ENCODE results near the gene SUMO3. TPM values are rescaled to one million over a fixed set of nuclear protein-coding genes. Genes with fewer than 3 reads are reported as not detected.

SUMO3 gene
- total RNA-seq, 2 donors from 2014 or later = 66.5 to 66.9 TPM

DNA sequence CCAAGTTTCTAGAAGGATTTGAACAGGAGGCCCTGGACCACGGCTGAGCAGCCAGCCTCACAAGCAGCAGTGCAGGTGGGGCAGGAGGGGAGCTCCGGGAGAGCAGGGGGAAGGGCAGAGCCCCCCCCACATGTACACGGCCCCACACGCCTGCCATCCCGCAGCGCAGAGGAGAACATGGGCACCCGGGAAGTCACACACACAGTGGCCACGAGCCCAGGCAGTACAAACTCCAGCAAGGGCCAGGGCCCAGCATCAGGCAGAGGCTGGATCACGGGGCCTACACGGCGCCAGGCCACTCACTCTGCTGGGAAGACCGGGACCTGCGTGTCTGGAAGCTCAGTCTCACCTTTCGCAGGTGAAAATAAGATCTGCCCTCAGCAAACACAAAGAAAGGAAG, 5.2 kb downstream of the SUMO3 start:
- no peaks in the 10 kb centered on the region for H3K27me3 ChIP-seq (replicated peaks; ENCODE audit: insufficient read depth)
- H3K36me3 ChIP-seq = peaks cover 24% of the 10 kb centered on the region
- H3K9me3 ChIP-seq = no peaks in the 10 kb centered on the region
- H3K4me3 ChIP-seq = no peak overlapping the region
- peaks cover 6 to 11% of the 10 kb centered on the region in 2 donors for H3K4me1 ChIP-seq (ENCODE audit: control insufficient read depth in 1 of 2, low read depth in 2 of 2)
- H3K27ac ChIP-seq = no peak overlapping the region
- TF ChIP-seq, protein P1, sequence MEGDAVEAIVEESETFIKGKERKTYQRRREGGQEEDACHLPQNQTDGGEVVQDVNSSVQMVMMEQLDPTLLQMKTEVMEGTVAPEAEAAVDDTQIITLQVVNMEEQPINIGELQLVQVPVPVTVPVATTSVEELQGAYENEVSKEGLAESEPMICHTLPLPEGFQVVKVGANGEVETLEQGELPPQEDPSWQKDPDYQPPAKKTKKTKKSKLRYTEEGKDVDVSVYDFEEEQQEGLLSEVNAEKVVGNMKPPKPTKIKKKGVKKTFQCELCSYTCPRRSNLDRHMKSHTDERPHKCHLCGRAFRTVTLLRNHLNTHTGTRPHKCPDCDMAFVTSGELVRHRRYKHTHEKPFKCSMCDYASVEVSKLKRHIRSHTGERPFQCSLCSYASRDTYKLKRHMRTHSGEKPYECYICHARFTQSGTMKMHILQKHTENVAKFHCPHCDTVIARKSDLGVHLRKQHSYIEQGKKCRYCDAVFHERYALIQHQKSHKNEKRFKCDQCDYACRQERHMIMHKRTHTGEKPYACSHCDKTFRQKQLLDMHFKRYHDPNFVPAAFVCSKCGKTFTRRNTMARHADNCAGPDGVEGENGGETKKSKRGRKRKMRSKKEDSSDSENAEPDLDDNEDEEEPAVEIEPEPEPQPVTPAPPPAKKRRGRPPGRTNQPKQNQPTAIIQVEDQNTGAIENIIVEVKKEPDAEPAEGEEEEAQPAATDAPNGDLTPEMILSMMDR (IDR thresholded peaks at IDR 0.05) = no peak
- no peak for DNase-seq (ENCODE audit: low spot score)
- no peak for ATAC-seq (ENCODE audit: insufficient number of reproducible peaks, low FRiP score, low read depth)

DNA sequence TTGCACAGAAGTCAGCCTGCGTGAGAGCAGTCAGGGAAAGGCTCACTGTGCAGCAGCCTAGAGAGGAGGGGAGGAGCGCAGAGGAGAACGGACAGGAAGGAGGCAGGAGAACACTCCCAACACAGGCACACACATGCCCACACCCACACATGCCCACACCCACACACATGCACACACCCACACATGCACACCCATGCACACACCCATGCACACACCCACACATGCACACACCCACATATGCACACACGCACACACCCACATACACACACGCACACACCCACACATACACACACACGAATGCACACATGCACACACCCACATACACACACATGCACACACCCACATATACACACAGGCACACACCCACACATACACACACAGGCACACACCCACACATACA, 7.1 kb downstream of the SUMO3 start:
- TF ChIP-seq, protein P1 (IDR thresholded peaks at IDR 0.05) = no peak
- no peaks in the 10 kb centered on the region for H3K4me1 ChIP-seq (ENCODE audit: control insufficient read depth in 1 of 2, low read depth in 2 of 2)
- no peaks in the 10 kb centered on the region for H3K9me3 ChIP-seq
- ATAC-seq (ENCODE audit: insufficient number of reproducible peaks, low FRiP score, low read depth) = no peak
- H3K27ac ChIP-seq = no peak overlapping the region
- no peak for DNase-seq (ENCODE audit: low spot score)
- H3K36me3 ChIP-seq = peaks cover 38% of the 10 kb centered on the region
- no peaks in the 10 kb centered on the region for H3K27me3 ChIP-seq (replicated peaks; ENCODE audit: insufficient read depth)
- no peak overlapping the region for H3K4me3 ChIP-seq

DNA sequence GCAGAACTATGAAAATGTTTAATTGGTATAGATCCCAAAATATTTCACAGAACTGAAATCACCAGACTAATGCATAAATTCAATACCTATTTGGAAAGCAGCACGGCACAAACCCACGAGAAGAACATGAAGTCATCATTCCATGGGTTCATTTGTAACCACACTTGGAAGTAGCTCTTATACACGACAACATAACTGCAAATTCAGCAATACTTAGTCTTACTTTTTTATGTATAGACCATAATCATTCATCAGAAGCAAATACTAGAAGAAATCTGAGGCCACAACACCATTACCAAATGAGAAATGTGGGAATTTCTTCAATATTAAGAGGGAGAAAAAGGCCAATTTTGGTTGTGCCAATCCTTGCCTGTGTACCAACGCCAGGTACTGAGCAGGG, 12.0 kb downstream of the SUMO3 start:
- H3K36me3 ChIP-seq = peaks cover 41% of the 10 kb centered on the region
- H3K4me3 ChIP-seq = no peak overlapping the region
- no peak for DNase-seq (ENCODE audit: low spot score)
- no peak for ATAC-seq (ENCODE audit: insufficient number of reproducible peaks, low FRiP score, low read depth)
- H3K9me3 ChIP-seq = no peaks in the 10 kb centered on the region
- no peaks in the 10 kb centered on the region for H3K27me3 ChIP-seq (replicated peaks; ENCODE audit: insufficient read depth)
- no peak overlapping the region for H3K27ac ChIP-seq
- TF ChIP-seq, protein P1 (IDR thresholded peaks at IDR 0.05) = no peak
- peaks cover 7 to 10% of the 10 kb centered on the region in 2 donors for H3K4me1 ChIP-seq (ENCODE audit: control insufficient read depth in 1 of 2, low read depth in 2 of 2)

DNA sequence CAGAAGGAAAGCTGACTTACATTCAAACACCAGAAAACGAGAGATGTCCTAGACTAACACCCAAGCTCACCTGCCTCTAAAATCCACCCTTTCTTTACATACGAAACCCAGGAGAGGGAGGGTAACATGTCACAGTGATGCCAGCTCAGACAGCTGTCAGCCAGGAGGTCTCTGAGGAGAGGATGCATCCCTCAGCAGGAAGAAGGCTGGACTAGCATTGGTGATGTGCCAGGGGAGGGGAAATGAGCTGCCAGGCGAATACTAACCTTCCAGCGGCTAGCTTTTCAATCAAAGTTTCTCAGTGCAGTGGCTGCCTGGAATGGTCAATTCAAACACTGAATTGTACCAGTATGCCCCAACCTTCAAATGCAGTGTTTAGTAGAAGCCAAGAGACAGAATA, 12.6 kb downstream of the SUMO3 start:
- Histone ChIP-seq H3K27me3 (replicated peaks; ENCODE audit: insufficient read depth) (no peaks in the 10 kb centered on the region), H3K27ac (no peak overlapping the region), H3K4me3 (no peak overlapping the region), H3K36me3 (peaks cover 37% of the 10 kb centered on the region), H3K4me1 (ENCODE audit: control insufficient read depth in 1 of 2, low read depth in 2 of 2) (peaks cover 13 to 16% of the 10 kb centered on the region in 2 donors), H3K9me3 (no peaks in the 10 kb centered on the region)
- no peak for DNase-seq (ENCODE audit: low spot score)
- TF ChIP-seq, protein P1 (IDR thresholded peaks at IDR 0.05) = no peak
- no peak for ATAC-seq (ENCODE audit: insufficient number of reproducible peaks, low FRiP score, low read depth)

DNA sequence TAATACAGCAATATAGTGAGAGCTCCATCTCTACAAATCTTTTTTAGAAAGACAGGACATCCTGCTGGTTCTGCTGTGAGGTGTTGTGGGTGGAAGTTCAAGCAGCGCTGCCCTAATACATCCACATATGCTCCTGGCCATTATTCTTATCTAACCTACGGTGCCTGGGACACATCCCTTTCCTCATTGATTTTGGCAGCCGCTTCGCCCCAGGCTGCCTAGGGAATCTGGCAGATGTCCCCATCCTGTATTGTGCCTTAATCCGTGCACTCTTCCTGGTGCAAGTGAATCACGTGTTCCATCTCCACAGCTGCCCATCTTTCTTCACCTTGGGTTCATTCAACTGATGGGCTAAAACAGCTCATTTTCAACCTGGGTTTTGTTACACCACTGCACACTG, 13.1 kb downstream of the SUMO3 start:
- H3K4me1 ChIP-seq (ENCODE audit: control insufficient read depth in 1 of 2, low read depth in 2 of 2) = peaks cover 17 to 21% of the 10 kb centered on the region in 2 donors
- no peaks in the 10 kb centered on the region for H3K9me3 ChIP-seq
- TF ChIP-seq, protein P1 (IDR thresholded peaks at IDR 0.05) = no peak
- ATAC-seq (ENCODE audit: insufficient number of reproducible peaks, low FRiP score, low read depth) (no peak), DNase-seq (ENCODE audit: low spot score) (no peak)
- no peak overlapping the region for H3K4me3 ChIP-seq
- peaks cover 33% of the 10 kb centered on the region for H3K36me3 ChIP-seq
- no peaks in the 10 kb centered on the region for H3K27me3 ChIP-seq (replicated peaks; ENCODE audit: insufficient read depth)
- H3K27ac ChIP-seq = no peak overlapping the region
